C4-2B (cell line): ENCODE data around the gene CABLES1.

Experiments used
- H3K27ac ChIP-seq: fragments of 450-650 bp; 2 replicates; pipeline ENCODE4 v1.5.1; 2017
- CTCF ChIP-seq: fragments of 450-650 bp; conservative IDR thresholded peaks from 2 replicates; pipeline ENCODE4 v1.5.1; 2017; ENCODE audit warnings: mild to moderate bottlenecking
- ZFX ChIP-seq: fragments of 450-650 bp; IDR thresholded peaks from 2 replicates; pipeline ENCODE4 v1.6.1; 2017

The CABLES1 gene

GRCh38 chr18:23203891-23204432, 68.7 kb downstream of the CABLES1 start:
- no peak overlapping the region for H3K27ac ChIP-seq
- no peak for TF ChIP-seq CTCF
- TF ChIP-seq ZFX = no peak

GRCh38 chr18:23204589-23205235, 69.4 kb downstream of the CABLES1 start:
- TF ChIP-seq CTCF (no peak), ZFX (0 out of 2 replicates have a peak, but pooled peaks have one; percentile 6)
- no peak overlapping the region for H3K27ac ChIP-seq

- H3K27ac ChIP-seq = no peak overlapping the region
- TF ChIP-seq CTCF (no peak), ZFX (no peak)
These were observed 70.7 kb downstream of the CABLES1 start for GRCh38 chr18:23205980-23206379.

- no peak for TF ChIP-seq ZFX
- peak; percentile 55 for TF ChIP-seq CTCF
- no peak overlapping the region for H3K27ac ChIP-seq
These were observed 72.1 kb downstream of the CABLES1 start for GRCh38 chr18:23207191-23207955.

GRCh38 chr18:23207994-23208393, 72.7 kb downstream of the CABLES1 start:
- TF ChIP-seq ZFX = no peak
- TF ChIP-seq CTCF = no peak
- H3K27ac ChIP-seq = no peak overlapping the region

GRCh38 chr18:23208600-23208999, 73.3 kb downstream of the CABLES1 start:
- no peak for TF ChIP-seq ZFX
- TF ChIP-seq CTCF = no peak
- H3K27ac ChIP-seq = no peak overlapping the region

GRCh38 chr18:23209031-23209430, 73.7 kb downstream of the CABLES1 start:
- no peak overlapping the region for H3K27ac ChIP-seq
- no peak for TF ChIP-seq ZFX
- no peak for TF ChIP-seq CTCF
